Kidney epithelial cell (primary cell): Measurements from ENCODE around the gene DDX42. TPM values are rescaled to one million over a fixed set of nuclear protein-coding genes. Genes with fewer than 3 reads are reported as not detected.

ENCODE experiments used
- DNase-seq: peaks from one replicate; pipeline ENCODE4 v3.0.0-alpha.2; 2010; ENCODE audit warnings: low read depth
- H3K27me3 ChIP-seq: 2 replicates; pipeline ENCODE4 v1.6.0; 2011; ENCODE audit warnings: low read length; ENCODE audit not compliant: control insufficient read depth, insufficient read depth
- H3K36me3 ChIP-seq: 2 replicates; pipeline ENCODE4 v1.5.1; 2011; ENCODE audit warnings: low read length; ENCODE audit not compliant: control insufficient read depth, insufficient read depth
- H3K4me3 ChIP-seq: 2 replicates; pipeline ENCODE4 v1.5.1; 2011; ENCODE audit warnings: low read depth, mild to moderate bottlenecking, control low read depth, low read length
- CTCF ChIP-seq: IDR thresholded peaks from 2 replicates; pipeline ENCODE4 v1.5.1; 2011; ENCODE audit warnings: mild to moderate bottlenecking, moderate library complexity, low read length, control low read depth, inconsistent platforms; ENCODE audit not compliant: insufficient read depth, poor library complexity, severe bottlenecking
- total RNA-seq: library from RNA; depleted of rRNA; stranded (reverse); fragments of >200 nt; gene quantifications from 2 replicates; pipeline ENCODE4 v1.2.3, GENCODE V29; 2015

The DDX42 gene
- total RNA-seq, 1 donor from 2014 or later = 55.7 TPM

DNA sequence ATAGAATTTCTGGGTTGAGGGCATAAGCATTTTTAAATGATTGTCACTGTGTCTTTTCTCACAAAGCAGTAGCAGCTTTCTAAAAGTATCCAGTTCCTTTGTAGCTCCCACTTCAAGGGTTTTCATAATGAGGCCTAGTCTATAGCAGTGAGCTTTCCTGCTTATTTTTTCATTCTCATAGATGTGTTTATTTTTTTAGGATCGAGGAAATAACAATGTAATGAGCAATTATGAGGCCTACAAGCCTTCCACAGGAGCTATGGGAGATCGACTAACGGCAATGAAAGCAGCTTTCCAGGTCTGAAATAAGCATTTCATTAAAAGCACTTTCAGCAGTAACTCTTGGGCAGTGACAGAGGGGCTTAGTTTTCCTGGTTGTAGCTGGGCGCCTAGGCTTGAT is 42.7 kb downstream of the DDX42 start:
- TF ChIP-seq CTCF = no peak

GRCh38 chr17:63817736-63818385 is 43.9 kb downstream of the DDX42 start:
- no peaks in the 10 kb centered on the region for H3K27me3 ChIP-seq
- TF ChIP-seq CTCF = no peak
- H3K36me3 ChIP-seq = peaks cover 13% of the 10 kb centered on the region

More for the DNA sequence above, 42.7 kb downstream of the DDX42 start:
- Histone ChIP-seq H3K36me3 (peaks cover 10% of the 10 kb centered on the region), H3K27me3 (no peaks in the 10 kb centered on the region), H3K4me3 (no peak overlapping the region)
- no peak for DNase-seq

DNA sequence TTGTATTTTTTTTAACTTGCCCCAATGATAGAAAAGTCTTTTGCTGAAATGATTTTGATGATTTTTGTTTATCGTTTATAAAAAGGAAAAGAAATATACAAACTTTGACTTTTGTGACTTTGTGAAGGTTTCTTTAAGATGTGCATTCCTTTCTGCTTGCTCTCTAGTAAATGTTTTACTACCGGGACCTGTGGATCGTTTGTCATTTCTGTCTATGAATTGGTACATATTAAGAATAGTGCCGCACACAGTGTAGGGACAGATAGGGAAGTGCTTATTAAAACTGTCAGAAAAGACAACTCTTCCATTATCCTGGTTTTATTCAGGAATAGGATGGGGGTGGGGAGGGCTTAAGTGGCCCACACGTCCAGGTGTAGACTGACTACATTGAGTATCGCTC is 45.2 kb downstream of the DDX42 start:
- Histone ChIP-seq H3K27me3 (no peaks in the 10 kb centered on the region), H3K4me3 (no peak overlapping the region), H3K36me3 (peaks cover 13% of the 10 kb centered on the region)
- no peak for TF ChIP-seq CTCF
- no peak for DNase-seq

More at GRCh38 chr17:63817736-63818385, 43.9 kb downstream of the DDX42 start:
- no peak overlapping the region for H3K4me3 ChIP-seq
- DNase-seq = no peak

GRCh38 chr17:63819585-63820537 is 45.9 kb downstream of the DDX42 start:
- TF ChIP-seq CTCF = no peak
- no peak for DNase-seq
- peaks cover 17% of the 10 kb centered on the region for H3K36me3 ChIP-seq

GRCh38 chr17:63820963-63821561 is 47.1 kb downstream of the DDX42 start:
- Histone ChIP-seq H3K4me3 (no peak overlapping the region), H3K36me3 (peaks cover 19% of the 10 kb centered on the region), H3K27me3 (no peaks in the 10 kb centered on the region)
- no peak for TF ChIP-seq CTCF
- DNase-seq = no peak

More at GRCh38 chr17:63819585-63820537, 45.9 kb downstream of the DDX42 start:
- H3K27me3 ChIP-seq = no peaks in the 10 kb centered on the region
- H3K4me3 ChIP-seq = no peak overlapping the region
